Cortex of kidney (tissue), 1 donor: ENCODE results near the gene ZKSCAN5.

Experiments
- DNase-seq: peaks from one replicate; lab custom pipeline; 2025; lab: John Stamatoyannopoulos, UW

The ZKSCAN5 gene

GRCh38 chr7:99504603-99505323 is at the start of gene ZKSCAN5:
Gene ZKSCAN5 (plus strand): TSS chr7:99504662. CDS start chr7:99506045, 1,383 bp downstream.
- peak; percentile 46 for DNase-seq

- DNase-seq: no peak
These were observed 48.6 kb upstream of the ZKSCAN5 start for GRCh38 chr7:99455874-99456273.

- DNase-seq: no peak
These were observed 48.2 kb upstream of the ZKSCAN5 start for GRCh38 chr7:99456288-99456687.

- no peak for DNase-seq
These were observed 47.3 kb upstream of the ZKSCAN5 start for GRCh38 chr7:99457050-99457649.

- no peak for DNase-seq
These were observed 46.6 kb upstream of the ZKSCAN5 start for GRCh38 chr7:99457650-99458493.

GRCh38 chr7:99459087-99459486 is 45.4 kb upstream of the ZKSCAN5 start:
- no peak for DNase-seq

GRCh38 chr7:99460651-99461050 is 43.8 kb upstream of the ZKSCAN5 start:
- no peak for DNase-seq

GRCh38 chr7:99461221-99461620 is 43.2 kb upstream of the ZKSCAN5 start:
- no peak for DNase-seq

GRCh38 chr7:99465421-99465768 is 39.1 kb upstream of the ZKSCAN5 start:
- no peak for DNase-seq

- DNase-seq: no peak
These were observed 36.0 kb upstream of the ZKSCAN5 start for GRCh38 chr7:99468336-99468918.

- no peak for DNase-seq
These were observed 34.9 kb upstream of the ZKSCAN5 start for GRCh38 chr7:99469381-99470065.

GRCh38 chr7:99472561-99473314 is 31.7 kb upstream of the ZKSCAN5 start, which contains the start of gene ZNF789:
Gene ZNF789 (plus strand): TSS chr7:99472890. CDS start chr7:99476457, 3,567 bp downstream.
- peak; percentile 75 for DNase-seq

- no peak for DNase-seq
These were observed 31.2 kb upstream of the ZKSCAN5 start for GRCh38 chr7:99473315-99473596.

GRCh38 chr7:99476107-99476506 is 28.4 kb upstream of the ZKSCAN5 start:
- DNase-seq: no peak

GRCh38 chr7:99478464-99479440 is 25.7 kb upstream of the ZKSCAN5 start:
- DNase-seq: no peak

GRCh38 chr7:99485094-99485493 is 19.4 kb upstream of the ZKSCAN5 start:
- no peak for DNase-seq

- DNase-seq: no peak
These were observed 15.2 kb upstream of the ZKSCAN5 start for GRCh38 chr7:99489235-99489634.

GRCh38 chr7:99490878-99491277 is 13.6 kb upstream of the ZKSCAN5 start:
- no peak for DNase-seq

GRCh38 chr7:99493823-99494222 is 10.6 kb upstream of the ZKSCAN5 start:
- no peak for DNase-seq
